T-helper 2 cell treated with Interferon-gamma antibody and Interleukin-4, amounts not matched to agents 5 μg/mL and 100 μg/mL, for 36 hours (primary cell): ENCODE data around the gene FGD2.

Experiments
- DNase-seq: peaks from one replicate; pipeline ENCODE4 v3.0.0; 2021; ENCODE audit warnings: low spot score
- H3K27ac Mint-ChIP-seq: one replicate; pipeline ENCODE4 v1.8.0; 2021; ENCODE audit warnings: mild to moderate bottlenecking, mixed read lengths
- H3K27me3 Mint-ChIP-seq: one replicate; pipeline ENCODE4 v1.8.0; 2021; ENCODE audit warnings: low read depth, mixed read lengths
- H3K36me3 Mint-ChIP-seq: one replicate; pipeline ENCODE4 v1.8.0; 2021; ENCODE audit warnings: low read depth, mixed read lengths
- H3K4me1 Mint-ChIP-seq: one replicate; pipeline ENCODE4 v1.8.0; 2021; ENCODE audit warnings: low read depth, mixed read lengths
- H3K4me3 Mint-ChIP-seq: one replicate; pipeline ENCODE4 v1.8.0; 2022; ENCODE audit warnings: mild to moderate bottlenecking, moderate library complexity, mixed read lengths
- H3K9me3 Mint-ChIP-seq: one replicate; pipeline ENCODE4 v1.8.0; 2021; ENCODE audit warnings: mixed read lengths

The FGD2 gene

DNA sequence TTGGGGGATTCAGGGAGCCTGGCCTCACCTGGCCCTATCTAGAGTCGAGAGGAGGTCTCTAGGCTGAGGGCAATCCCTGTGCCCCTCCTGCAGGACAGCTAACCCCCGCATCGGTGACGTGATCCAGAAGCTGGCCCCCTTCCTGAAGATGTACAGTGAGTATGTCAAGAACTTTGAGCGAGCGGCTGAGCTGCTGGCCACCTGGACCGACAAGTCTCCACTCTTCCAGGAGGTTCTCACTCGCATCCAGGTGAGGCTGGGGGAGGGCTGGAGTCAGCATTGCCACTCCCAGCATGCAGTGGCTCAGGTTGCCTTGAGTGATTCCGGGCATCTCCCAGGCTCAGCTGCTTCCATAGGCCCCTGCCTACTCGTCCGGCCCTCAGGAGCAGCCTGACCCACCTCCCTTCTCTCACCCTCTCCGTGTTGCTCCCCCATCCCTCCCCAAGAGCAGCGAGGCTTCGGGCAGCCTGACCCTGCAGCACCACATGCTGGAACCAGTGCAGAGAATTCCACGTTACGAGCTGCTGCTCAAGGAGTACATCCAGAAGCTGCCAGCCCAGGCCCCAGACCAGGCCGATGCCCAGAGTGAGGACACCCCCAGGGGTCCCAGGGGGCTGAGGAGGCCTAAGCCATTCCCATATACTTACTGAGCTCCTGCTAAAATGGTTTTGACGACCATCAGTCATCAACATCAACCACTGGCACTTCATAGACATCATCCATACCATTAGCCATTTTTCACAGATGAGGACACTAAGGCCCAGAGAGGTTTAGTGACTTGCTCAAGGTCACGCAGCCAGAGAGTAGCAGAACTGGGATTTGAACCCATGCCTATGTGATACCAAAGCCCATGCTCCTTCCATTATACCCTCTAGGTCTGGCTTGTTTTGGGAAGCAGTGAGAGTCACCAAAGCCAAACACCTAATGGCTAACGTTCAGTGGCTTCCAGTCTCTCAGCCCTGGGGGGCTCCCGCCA lies 8.3 kb downstream of the FGD2 start:
- H3K4me3 Mint-ChIP-seq, result no peak overlapping the region
- H3K27ac Mint-ChIP-seq, result no peak overlapping the region
- no peaks in the 10 kb centered on the region for H3K27me3 Mint-ChIP-seq
- H3K9me3 Mint-ChIP-seq, result no peaks in the 10 kb centered on the region
- H3K36me3 Mint-ChIP-seq, result no peaks in the 10 kb centered on the region
- H3K4me1 Mint-ChIP-seq, result peaks cover 14% of the 10 kb centered on the region
- no peak for DNase-seq

DNA sequence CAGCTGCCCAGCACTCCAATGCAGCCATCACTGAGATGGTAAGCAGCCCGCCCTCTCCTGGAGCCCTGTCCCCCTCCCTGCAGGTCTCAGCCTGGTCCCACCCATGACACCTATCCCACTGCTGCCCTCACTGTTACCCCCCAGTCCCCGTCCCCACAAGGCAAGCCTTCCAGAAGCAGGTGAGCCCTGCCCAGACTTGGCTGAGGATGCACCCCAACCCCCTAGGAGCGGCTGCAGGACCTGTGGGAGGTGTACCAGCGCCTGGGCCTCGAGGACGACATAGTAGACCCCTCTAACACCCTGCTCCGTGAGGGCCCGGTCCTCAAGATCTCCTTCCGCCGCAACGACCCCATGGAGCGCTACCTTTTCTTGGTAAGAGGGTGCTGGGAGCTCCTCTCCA lies 9.2 kb downstream of the FGD2 start:
- Mint-ChIP-seq H3K36me3 (no peaks in the 10 kb centered on the region), H3K4me3 (no peak overlapping the region), H3K4me1 (peaks cover 22% of the 10 kb centered on the region), H3K9me3 (no peaks in the 10 kb centered on the region), H3K27ac (no peak overlapping the region), H3K27me3 (no peaks in the 10 kb centered on the region)
- DNase-seq, result no peak

DNA sequence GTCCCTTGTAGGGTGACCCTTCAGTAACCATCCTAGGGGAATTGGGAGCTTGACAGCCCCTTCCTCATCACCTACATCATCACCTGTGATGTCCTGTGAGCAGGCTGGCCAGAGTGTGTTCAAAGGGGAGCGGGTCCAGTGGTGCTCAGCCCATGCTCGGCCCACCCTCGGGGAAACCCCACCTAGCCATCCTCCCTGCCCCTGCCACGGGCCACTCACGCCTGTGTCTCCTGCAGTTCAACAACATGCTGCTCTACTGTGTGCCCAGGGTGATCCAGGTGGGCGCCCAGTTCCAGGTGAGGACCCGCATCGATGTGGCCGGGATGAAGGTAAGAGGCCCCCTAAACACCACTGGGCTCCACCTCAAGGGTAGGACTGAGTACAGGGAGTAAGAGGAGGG lies 10.1 kb downstream of the FGD2 start:
- no peak for DNase-seq
- H3K36me3 Mint-ChIP-seq, result no peaks in the 10 kb centered on the region
- no peak overlapping the region for H3K27ac Mint-ChIP-seq
- no peaks in the 10 kb centered on the region for H3K27me3 Mint-ChIP-seq
- H3K4me1 Mint-ChIP-seq, result peaks cover 24% of the 10 kb centered on the region
- H3K4me3 Mint-ChIP-seq, result no peak overlapping the region
- no peaks in the 10 kb centered on the region for H3K9me3 Mint-ChIP-seq

DNA sequence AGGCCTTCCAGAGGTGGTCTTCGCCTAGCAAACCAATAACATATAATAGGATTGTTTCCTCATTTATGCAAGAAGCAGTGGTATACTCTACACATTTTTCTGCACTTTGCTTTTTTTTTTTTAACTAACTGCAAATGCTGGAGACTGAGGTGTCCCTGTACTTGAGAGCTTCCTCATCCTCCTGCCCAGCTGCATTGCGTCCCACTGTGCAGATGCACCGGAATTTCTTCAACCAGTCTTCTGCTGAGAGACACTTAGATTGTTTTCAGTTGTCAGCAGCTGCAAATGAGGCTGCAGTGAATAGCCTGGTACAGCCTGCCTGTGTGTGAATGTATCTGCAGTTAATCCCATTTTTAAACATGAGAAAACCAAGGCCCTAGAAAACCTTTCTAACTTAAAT lies 11.5 kb downstream of the FGD2 start:
- no peaks in the 10 kb centered on the region for H3K9me3 Mint-ChIP-seq
- DNase-seq, result no peak
- H3K27ac Mint-ChIP-seq, result peak overlapping the region; percentile 52
- H3K27me3 Mint-ChIP-seq, result no peaks in the 10 kb centered on the region
- H3K4me1 Mint-ChIP-seq, result peaks cover 36% of the 10 kb centered on the region
- no peak overlapping the region for H3K4me3 Mint-ChIP-seq
- H3K36me3 Mint-ChIP-seq, result no peaks in the 10 kb centered on the region

- H3K9me3 Mint-ChIP-seq, result no peaks in the 10 kb centered on the region
- H3K36me3 Mint-ChIP-seq, result no peaks in the 10 kb centered on the region
- H3K4me1 Mint-ChIP-seq, result peaks cover 42% of the 10 kb centered on the region
- H3K27me3 Mint-ChIP-seq, result no peaks in the 10 kb centered on the region
- peak overlapping the region; percentile 79 for H3K27ac Mint-ChIP-seq
- H3K4me3 Mint-ChIP-seq, result peak overlapping the region; percentile 19
- no peak for DNase-seq
Observed at GRCh38 chr6:37017606-37018197, 12.2 kb downstream of the FGD2 start.

DNA sequence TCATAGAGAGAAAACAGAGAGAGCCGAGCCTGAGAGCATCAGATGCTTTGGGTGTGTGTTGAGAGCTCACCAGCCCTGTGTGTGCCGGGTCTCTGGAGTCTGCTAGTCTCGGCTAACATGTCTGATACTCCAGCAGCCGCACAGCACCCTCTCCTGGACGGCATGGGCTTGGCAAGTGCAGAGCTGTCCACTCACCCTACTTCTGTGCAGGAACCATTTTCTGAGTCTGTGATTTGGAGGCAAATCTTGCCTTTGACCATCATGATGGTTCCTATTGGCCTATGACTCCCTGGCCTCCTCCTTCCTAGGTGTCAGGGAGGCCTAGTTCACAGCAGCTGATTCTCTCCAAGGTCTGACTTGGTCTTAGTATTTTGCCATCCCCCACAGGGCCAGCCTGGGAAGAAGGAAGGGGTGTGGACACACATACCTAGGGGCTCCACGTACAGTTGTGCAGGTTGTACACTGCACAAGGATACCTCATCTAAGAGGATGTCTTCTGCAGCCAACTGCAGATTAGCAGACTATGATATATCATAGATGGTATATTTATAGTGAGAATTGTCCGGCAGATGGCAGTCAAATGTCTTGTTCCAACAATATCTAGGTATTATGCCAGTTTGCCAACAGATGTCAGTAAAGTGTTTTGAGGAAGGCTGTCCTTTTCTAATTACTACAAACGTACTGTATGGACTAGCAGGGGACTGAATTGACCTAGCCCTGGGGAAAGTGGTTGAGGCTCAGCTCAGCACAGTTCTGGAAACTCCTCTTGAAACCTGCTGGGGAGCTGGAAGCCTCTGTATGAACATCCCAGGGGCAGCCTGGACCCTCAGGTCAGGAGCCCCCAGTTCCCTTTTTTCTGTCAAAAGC lies 13.0 kb downstream of the FGD2 start:
- peak overlapping the region; percentile 42 for H3K4me3 Mint-ChIP-seq
- H3K27ac Mint-ChIP-seq, result peak overlapping the region; percentile 79
- H3K4me1 Mint-ChIP-seq, result peaks cover 49% of the 10 kb centered on the region
- DNase-seq, result peak; percentile 87
- no peaks in the 10 kb centered on the region for H3K36me3 Mint-ChIP-seq
- H3K9me3 Mint-ChIP-seq, result no peaks in the 10 kb centered on the region
- H3K27me3 Mint-ChIP-seq, result no peaks in the 10 kb centered on the region

DNA sequence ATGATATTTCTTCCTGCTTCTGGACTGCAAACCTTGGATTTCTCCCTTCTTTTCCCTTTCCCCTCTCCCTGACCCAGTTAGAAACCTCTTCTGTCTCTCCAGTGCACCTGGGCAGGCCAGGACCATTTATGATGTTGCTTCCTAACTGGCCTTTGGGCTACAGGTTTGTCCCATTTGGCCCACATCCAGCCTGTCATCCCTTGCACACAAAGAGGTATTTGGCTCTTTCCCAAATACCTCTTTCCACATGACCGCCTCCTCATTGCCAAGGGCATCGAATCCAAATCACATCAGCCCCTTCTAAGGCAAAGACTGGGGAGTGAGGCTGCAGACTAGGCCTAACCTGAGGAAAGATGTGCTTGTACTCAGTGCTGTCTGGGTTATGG lies 13.6 kb downstream of the FGD2 start:
- Mint-ChIP-seq H3K4me3 (no peak overlapping the region), H3K27ac (peak overlapping the region; percentile 61), H3K9me3 (no peaks in the 10 kb centered on the region), H3K27me3 (no peaks in the 10 kb centered on the region), H3K4me1 (peaks cover 55% of the 10 kb centered on the region), H3K36me3 (no peaks in the 10 kb centered on the region)
- DNase-seq, result no peak

- DNase-seq, result no peak
- H3K27me3 Mint-ChIP-seq, result no peaks in the 10 kb centered on the region
- H3K9me3 Mint-ChIP-seq, result no peaks in the 10 kb centered on the region
- H3K4me1 Mint-ChIP-seq, result peaks cover 65% of the 10 kb centered on the region
- peak overlapping the region; percentile 34 for H3K27ac Mint-ChIP-seq
- no peaks in the 10 kb centered on the region for H3K36me3 Mint-ChIP-seq
- H3K4me3 Mint-ChIP-seq, result no peak overlapping the region
Observed at GRCh38 chr6:37020381-37020780, 14.9 kb downstream of the FGD2 start.

DNA sequence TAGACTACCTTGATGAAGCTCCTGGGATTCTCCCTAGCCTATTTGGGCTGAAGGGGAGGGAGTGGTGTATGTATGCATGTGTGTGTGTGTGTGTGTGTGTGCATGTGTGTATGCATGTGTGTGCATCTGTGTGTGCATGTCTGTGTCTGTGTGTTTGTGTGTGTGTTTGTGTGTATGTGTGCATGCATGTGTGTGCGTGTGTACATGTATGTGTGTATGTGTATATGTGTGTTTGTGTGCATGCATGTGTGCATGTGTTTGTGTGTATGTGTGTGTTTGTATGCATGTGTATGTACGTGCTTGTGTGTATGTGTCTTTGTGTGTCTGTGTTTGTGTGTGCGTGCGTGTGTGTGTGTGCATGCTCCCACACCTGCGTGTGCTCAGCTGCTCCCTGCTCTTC lies 15.4 kb downstream of the FGD2 start:
- no peaks in the 10 kb centered on the region for H3K9me3 Mint-ChIP-seq
- peaks cover 67% of the 10 kb centered on the region for H3K4me1 Mint-ChIP-seq
- H3K27ac Mint-ChIP-seq, result peak overlapping the region; percentile 34
- H3K4me3 Mint-ChIP-seq, result no peak overlapping the region
- no peaks in the 10 kb centered on the region for H3K27me3 Mint-ChIP-seq
- no peak for DNase-seq
- H3K36me3 Mint-ChIP-seq, result no peaks in the 10 kb centered on the region

- Mint-ChIP-seq H3K27me3 (no peaks in the 10 kb centered on the region), H3K36me3 (no peaks in the 10 kb centered on the region), H3K4me3 (peak overlapping the region; percentile 64), H3K27ac (peak overlapping the region; percentile 83), H3K4me1 (peaks cover 72% of the 10 kb centered on the region), H3K9me3 (no peaks in the 10 kb centered on the region)
- peak; percentile 60 for DNase-seq
Observed at GRCh38 chr6:37021356-37022129, 16.1 kb downstream of the FGD2 start.

GRCh38 chr6:37022135-37022863 lies 16.8 kb downstream of the FGD2 start:
- DNase-seq, result no peak
- H3K27ac Mint-ChIP-seq, result peak overlapping the region; percentile 64
- H3K4me3 Mint-ChIP-seq, result peak overlapping the region; percentile 64
- no peaks in the 10 kb centered on the region for H3K9me3 Mint-ChIP-seq
- H3K4me1 Mint-ChIP-seq, result peaks cover 75% of the 10 kb centered on the region
- no peaks in the 10 kb centered on the region for H3K36me3 Mint-ChIP-seq
- no peaks in the 10 kb centered on the region for H3K27me3 Mint-ChIP-seq

DNA sequence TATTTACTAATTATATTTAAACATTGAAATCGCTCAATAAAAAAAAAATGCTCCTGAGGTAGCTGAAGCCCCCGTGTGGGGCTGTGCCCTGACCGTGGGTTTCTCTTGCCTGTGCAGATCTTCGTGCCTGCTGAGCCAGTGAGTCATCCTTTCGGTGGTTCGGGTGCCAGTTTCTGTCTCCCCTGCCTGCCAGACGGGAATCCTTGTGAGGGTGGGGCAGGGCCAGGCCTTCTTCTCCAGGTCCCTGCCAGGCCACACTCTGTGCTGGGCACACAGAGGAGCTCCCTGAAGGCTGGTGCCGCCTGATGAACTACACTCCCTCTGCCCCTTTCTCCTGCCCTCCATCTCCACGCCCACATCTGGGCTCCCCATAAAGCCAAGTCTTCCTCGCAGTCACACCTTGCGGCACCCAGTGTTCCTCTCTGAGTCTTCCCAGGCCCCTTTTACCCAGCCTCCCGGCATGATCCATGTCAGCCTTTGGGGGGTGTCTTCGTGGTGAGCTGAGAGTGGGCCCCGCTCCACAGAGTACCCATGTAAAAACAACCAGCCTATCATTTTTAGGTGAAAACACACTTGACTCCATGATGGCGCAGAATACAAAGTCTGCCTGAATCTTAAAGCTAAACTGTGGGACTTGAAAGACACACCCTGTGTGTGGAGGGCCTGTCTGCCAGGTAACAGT lies 19.3 kb downstream of the FGD2 start:
- Mint-ChIP-seq H3K4me1 (peaks cover 66% of the 10 kb centered on the region), H3K36me3 (no peaks in the 10 kb centered on the region), H3K4me3 (no peak overlapping the region), H3K27me3 (no peaks in the 10 kb centered on the region), H3K27ac (peak overlapping the region; percentile 67), H3K9me3 (no peaks in the 10 kb centered on the region)
- peak; percentile 31 for DNase-seq
